NCI-H774 (cell line): ENCODE results near the gene RAB40B.
"Not testable (repeated sequence)": the region's sequence is repeated elsewhere in the genome, so short reads cannot be mapped to it uniquely, and the experiment has no call there.

Experiments
- DNase-seq: peaks from one replicate; lab custom pipeline; 2025; lab: John Stamatoyannopoulos, UW

RAB40B gene

GRCh38 chr17:82668024-82668630 is 30.4 kb downstream of the RAB40B start:
- no peak for DNase-seq

GRCh38 chr17:82667668-82668000 is 30.9 kb downstream of the RAB40B start:
- DNase-seq, result no peak

GRCh38 chr17:82666931-82667667 is 31.4 kb downstream of the RAB40B start:
- DNase-seq, result no peak

GRCh38 chr17:82665891-82666290 is 32.6 kb downstream of the RAB40B start:
- no peak for DNase-seq

- no peak for DNase-seq
Measured at GRCh38 chr17:82665217-82665616, 33.3 kb downstream of the RAB40B start.

GRCh38 chr17:82664701-82665182 is 33.8 kb downstream of the RAB40B start:
- DNase-seq, result no peak

- no peak for DNase-seq
Measured at GRCh38 chr17:82664276-82664575, 34.3 kb downstream of the RAB40B start.

GRCh38 chr17:82663381-82664275 is 34.9 kb downstream of the RAB40B start:
- no peak for DNase-seq

- no peak for DNase-seq
Measured at GRCh38 chr17:82662711-82663261, 35.7 kb downstream of the RAB40B start.

GRCh38 chr17:82661717-82662683 is 36.5 kb downstream of the RAB40B start:
- DNase-seq, result no peak

- DNase-seq, result no peak
Measured at GRCh38 chr17:82659886-82660285, 38.6 kb downstream of the RAB40B start.

- DNase-seq, result no peak
Measured at GRCh38 chr17:82658796-82659452, 39.6 kb downstream of the RAB40B start.

- DNase-seq, result no peak
Measured at GRCh38 chr17:82658331-82658730, 40.2 kb downstream of the RAB40B start.

- DNase-seq, result no peak
Measured at GRCh38 chr17:82657926-82658325, 40.6 kb downstream of the RAB40B start.

- no peak for DNase-seq
Measured at GRCh38 chr17:82656266-82656665, 42.2 kb downstream of the RAB40B start.

GRCh38 chr17:82655523-82655922 is 43.0 kb downstream of the RAB40B start:
- no peak for DNase-seq

GRCh38 chr17:82655038-82655479 is 43.4 kb downstream of the RAB40B start:
- no peak for DNase-seq

GRCh38 chr17:82654611-82655010 is 43.9 kb downstream of the RAB40B start:
- not testable (repeated sequence) for DNase-seq

- DNase-seq, result no peak
Measured at GRCh38 chr17:82653651-82654528, 44.6 kb downstream of the RAB40B start.

- no peak for DNase-seq
Measured at GRCh38 chr17:82650723-82651122, 47.8 kb downstream of the RAB40B start.
